Ishikawa (cell line): ENCODE results near the gene KRTAP19-6.

ENCODE experiments used
- EP300 ChIP-seq: IDR thresholded peaks from 2 replicates; pipeline ENCODE4 v1.6.1; 2012; ENCODE audit warnings: borderline replicate concordance
- TAF1 ChIP-seq: IDR thresholded peaks from 2 replicates; pipeline ENCODE4 v1.6.1; 2012; ENCODE audit warnings: low read depth, mild to moderate bottlenecking
- TCF12 ChIP-seq: IDR thresholded peaks from 2 replicates; pipeline ENCODE4 v1.6.1; 2012; ENCODE audit warnings: low read depth
- TEAD4 ChIP-seq: IDR thresholded peaks from 2 replicates; pipeline ENCODE4 v1.6.1; 2012
- YY1 ChIP-seq: IDR thresholded peaks from 2 replicates; pipeline ENCODE4 v1.6.1; 2012; ENCODE audit warnings: low read depth
- TF ChIP-seq, protein P1 (sequence below): IDR thresholded peaks from 2 replicates; pipeline ENCODE4 v1.6.1; 2012
- TF ChIP-seq, protein P2 (sequence below): IDR thresholded peaks from 2 replicates; pipeline ENCODE4 v1.6.1; 2012; ENCODE audit warnings: low read depth, mild to moderate bottlenecking

DNA sequence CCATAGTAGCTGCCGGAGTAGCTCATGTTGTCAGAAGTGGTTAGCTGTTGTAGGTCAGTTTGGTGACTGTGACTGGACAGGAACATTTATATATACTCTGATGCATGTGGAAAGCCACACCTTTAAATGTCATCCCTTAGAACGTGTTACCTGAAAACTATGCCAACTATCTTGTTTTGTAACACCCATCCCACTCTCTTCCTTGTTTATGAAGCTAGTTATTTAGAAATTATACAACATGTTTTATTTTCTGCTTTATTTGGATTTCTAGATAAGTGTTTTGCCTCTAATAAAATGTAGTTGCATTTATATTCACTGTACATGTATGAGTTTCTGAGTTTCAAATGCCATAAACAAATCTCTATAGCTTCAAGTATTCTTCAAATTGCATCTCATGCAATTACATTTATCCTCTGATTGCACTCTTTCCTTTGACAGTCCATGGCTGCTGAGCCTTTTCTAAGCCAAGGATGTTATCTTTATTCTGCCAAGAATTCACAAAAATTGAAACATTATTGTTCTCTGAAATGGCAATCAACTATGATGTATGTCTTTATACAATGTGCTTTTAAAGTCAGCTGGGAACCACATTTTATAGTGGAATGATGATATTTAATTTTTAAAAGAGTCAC is 19.7 kb upstream of the KRTAP19-6 start, which contains the start of gene KRTAP19-7:
- TF ChIP-seq EP300 (no peak), YY1 (no peak), TAF1 (no peak), TEAD4 (no peak), TCF12 (no peak)
- TF ChIP-seq, protein P1, sequence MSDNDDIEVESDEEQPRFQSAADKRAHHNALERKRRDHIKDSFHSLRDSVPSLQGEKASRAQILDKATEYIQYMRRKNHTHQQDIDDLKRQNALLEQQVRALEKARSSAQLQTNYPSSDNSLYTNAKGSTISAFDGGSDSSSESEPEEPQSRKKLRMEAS = no peak
- TF ChIP-seq, protein P2, sequence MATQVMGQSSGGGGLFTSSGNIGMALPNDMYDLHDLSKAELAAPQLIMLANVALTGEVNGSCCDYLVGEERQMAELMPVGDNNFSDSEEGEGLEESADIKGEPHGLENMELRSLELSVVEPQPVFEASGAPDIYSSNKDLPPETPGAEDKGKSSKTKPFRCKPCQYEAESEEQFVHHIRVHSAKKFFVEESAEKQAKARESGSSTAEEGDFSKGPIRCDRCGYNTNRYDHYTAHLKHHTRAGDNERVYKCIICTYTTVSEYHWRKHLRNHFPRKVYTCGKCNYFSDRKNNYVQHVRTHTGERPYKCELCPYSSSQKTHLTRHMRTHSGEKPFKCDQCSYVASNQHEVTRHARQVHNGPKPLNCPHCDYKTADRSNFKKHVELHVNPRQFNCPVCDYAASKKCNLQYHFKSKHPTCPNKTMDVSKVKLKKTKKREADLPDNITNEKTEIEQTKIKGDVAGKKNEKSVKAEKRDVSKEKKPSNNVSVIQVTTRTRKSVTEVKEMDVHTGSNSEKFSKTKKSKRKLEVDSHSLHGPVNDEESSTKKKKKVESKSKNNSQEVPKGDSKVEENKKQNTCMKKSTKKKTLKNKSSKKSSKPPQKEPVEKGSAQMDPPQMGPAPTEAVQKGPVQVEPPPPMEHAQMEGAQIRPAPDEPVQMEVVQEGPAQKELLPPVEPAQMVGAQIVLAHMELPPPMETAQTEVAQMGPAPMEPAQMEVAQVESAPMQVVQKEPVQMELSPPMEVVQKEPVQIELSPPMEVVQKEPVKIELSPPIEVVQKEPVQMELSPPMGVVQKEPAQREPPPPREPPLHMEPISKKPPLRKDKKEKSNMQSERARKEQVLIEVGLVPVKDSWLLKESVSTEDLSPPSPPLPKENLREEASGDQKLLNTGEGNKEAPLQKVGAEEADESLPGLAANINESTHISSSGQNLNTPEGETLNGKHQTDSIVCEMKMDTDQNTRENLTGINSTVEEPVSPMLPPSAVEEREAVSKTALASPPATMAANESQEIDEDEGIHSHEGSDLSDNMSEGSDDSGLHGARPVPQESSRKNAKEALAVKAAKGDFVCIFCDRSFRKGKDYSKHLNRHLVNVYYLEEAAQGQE = no peak
